GM19372 (cell line): ENCODE results near the gene PFKP.
"Not testable (repeated sequence)": the region's sequence is repeated elsewhere in the genome, so short reads cannot be mapped to it uniquely, and the experiment has no call there.

Source experiments
- ATAC-seq: cut with Tn5 transposase; IDR thresholded peaks from one replicate; pipeline ENCODE4 v1.9.1; 2021; ENCODE audit warnings: mild to moderate bottlenecking, low read depth, moderate library complexity; ENCODE audit not compliant: unreplicated experiment

Gene PFKP

GRCh38 chr10:3147117-3147820, 79.9 kb downstream of the PFKP start:
- ATAC-seq: no peak

- ATAC-seq: no peak
These were observed 80.7 kb downstream of the PFKP start for GRCh38 chr10:3148041-3148440.

- no peak for ATAC-seq
These were observed 81.6 kb downstream of the PFKP start for GRCh38 chr10:3148994-3149393.

GRCh38 chr10:3149918-3150317, 82.6 kb downstream of the PFKP start:
- no peak for ATAC-seq

DNA sequence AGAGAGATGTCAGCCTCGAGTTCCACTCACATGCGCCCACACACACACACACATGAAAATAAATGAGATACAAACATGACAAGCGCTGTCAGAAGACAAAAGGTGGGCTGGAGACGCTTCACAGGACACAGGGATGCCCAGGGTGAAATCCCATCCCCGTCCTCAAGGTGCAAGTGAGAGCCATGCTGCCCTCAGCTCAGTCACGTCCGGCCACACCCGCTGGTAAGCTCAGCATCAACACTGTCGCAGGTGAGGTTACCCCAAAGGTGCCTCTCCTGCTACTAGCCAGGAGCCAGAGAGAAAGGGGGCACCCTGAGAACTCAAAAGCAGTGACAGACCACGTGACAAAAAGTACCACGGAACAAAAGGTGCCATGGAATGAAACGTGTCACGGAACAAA, 83.0 kb downstream of the PFKP start:
- no peak for ATAC-seq

- ATAC-seq: no peak
These were observed 83.6 kb downstream of the PFKP start for GRCh38 chr10:3150961-3151360.

DNA sequence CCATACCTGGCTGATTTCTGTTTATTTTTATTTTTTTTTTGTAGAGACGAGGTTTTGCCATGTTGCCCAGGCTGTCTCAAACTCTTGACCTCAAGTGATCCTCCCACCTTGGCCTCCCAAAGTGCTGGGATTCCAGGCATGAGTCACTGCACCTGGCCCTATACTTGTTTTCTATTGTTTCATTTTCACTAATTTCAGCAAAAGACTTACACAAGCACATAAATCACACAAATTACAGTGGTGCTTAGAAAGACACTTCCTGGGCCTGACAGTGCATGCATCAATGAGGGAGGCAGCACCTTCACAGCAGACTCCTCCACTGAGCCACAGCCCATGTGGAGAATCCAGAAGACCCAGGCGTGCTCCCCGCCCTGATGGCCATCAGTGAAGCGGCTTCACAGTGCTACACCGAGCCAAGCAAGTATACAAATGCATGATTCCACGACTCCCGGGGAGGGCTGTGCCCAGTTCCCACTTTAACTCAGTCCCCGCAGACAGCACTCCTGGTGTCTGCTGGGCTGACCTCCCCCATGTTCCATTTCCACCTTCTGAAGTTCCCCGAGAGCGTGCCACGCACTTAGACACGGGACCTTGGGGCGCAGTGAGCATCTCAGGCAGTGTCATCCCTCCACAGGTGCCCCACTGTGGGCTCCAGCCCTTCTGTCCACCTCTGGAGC, 84.7 kb downstream of the PFKP start:
- ATAC-seq: no peak

- no peak for ATAC-seq
These were observed 85.2 kb downstream of the PFKP start for GRCh38 chr10:3152566-3152935.

GRCh38 chr10:3154666-3155065, 87.3 kb downstream of the PFKP start:
- ATAC-seq: no peak

DNA sequence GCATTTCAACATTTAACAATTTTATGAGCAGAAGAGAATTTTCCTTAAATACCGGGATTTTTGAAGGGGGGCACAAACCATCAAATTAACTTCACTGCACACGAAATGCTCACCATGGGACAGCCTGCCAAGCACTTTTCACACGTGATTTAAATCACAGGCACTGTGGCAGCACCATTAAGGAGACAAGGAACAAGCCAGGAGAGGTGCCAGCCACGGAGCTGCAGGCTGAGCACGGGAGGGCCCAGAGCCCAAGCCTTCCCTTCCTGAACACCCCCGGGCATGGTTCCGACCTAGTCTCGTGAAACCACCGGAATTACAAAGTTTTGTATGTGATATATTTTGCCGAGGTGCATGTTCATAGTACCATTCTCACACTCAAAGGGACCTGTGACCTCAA, 91.8 kb downstream of the PFKP start:
- ATAC-seq: no peak

DNA sequence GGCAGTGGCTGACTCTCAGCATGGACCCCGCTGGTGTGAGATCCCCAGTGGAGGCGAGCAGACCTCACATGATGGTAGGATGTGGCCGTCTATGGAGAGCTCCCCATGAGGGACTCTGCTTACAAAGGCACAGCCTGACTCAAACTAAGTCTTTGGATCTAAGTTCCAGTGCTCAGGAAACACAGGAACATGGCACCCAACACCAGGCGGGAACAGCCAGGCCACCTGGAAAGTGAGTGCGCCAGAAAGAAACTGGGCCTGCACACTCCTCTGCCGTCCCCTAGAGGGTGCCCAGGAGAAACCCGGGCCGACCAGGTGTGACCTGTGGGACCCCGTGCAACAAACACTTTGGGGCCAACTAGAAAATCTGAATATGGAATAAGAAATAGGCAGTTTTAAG, 95.2 kb downstream of the PFKP start:
- no peak for ATAC-seq

DNA sequence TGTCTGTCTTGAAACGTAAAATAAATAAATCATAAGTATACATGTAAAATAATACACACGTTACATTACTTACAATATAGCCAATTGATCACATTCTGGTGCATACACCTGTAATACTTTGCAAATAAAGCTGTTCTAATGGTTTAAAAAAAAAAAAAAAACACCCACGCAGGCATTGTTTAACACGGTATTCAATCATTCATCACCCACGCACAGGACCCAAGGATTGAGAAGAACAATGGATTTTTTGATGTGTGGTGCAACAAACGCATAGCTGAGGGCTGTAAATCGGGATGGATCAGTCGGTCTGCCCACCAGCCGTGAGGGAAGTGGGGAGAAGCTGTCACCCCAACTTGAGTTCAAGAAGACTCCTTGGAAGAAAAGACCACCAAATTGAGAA, 96.5 kb downstream of the PFKP start:
- no peak for ATAC-seq

- ATAC-seq: no peak
These were observed 97.8 kb downstream of the PFKP start for GRCh38 chr10:3165196-3165595.

DNA sequence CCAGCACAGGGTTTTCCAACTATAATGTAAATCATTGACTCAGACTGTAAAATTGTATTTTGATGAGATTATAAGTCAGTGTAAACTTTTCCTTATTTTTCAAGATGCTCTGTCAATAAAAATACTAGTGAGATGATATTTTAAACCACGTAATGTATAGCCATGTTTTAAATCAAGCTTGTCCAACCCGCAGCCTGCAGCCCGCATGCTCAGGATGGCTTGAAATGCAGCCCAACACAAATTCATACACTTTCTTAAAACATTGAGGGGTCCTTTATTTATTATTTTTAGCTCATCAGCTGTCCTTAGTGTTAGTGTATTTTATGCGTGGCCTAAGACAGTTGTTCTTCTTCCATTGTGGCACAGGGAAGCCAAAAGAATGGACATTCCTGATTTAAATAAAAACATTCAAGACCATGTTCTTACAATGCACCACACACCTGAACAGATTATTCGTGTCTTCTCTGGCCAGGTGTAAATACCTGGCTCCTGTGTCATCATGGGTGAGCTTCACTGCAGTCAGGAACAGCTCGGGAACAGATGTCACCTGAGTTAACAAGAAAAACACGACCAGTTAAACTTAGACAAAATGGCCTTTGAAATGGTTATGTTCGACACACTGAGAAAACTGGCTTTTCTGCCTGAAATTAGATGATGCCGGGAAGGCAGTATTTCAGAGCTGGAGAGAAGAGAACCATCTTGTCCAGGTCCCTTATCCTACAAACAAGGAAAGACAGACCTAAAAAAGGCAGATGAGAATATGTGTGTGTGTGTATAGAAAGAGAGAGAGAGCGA, 99.3 kb downstream of the PFKP start:
- ATAC-seq: no peak

DNA sequence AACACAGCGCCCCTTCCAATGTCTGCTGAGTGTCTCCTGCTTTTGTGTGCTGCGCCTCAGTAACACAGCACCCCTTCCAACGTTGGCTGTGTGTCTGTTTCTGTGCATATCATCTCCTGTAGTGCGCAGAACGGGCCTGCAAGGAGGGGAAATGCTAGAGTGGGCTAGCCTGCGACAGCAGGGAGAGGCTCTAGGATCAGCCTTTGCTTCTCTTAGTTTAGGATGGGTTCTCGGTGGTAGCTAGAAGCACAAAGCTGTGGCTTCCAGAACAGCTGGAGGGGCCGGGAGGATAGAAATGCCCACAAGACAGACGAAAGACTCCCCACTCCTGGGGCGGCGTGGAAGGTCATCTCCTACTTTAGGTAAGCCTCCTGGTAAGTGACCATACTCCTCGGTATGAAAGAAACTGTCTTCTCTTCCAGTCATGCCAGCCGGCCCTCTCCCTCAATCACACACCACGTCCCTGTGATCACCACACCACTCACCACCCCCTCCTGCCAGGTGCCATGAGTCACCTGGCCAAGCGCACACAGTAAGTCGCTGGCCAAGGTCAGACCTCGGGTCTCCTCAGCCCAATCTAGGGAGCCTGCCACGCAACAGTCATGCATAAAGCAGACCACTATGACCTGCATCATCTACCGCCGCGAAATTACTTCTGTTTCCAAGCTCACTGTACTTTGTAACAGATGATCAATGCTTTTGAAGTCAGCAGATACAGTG, 100.4 kb downstream of the PFKP start:
- no peak for ATAC-seq

GRCh38 chr10:3169271-3169670, 101.9 kb downstream of the PFKP start:
- ATAC-seq: no peak

- ATAC-seq: no peak
These were observed 102.3 kb downstream of the PFKP start for GRCh38 chr10:3169673-3170072.

- ATAC-seq: not testable (repeated sequence)
These were observed 104.1 kb downstream of the PFKP start for GRCh38 chr10:3171488-3171887.

- ATAC-seq: no peak
These were observed 104.7 kb downstream of the PFKP start for GRCh38 chr10:3172081-3172445.

GRCh38 chr10:3172446-3173170, 105.3 kb downstream of the PFKP start, which contains the start of gene PITRM1:
PITRM1 (minus strand) TSS chr10:3172782; CDS start chr10:3172772, 10 bp downstream.
- ATAC-seq: peak; percentile 94
